Aorta (tissue), 5 donors: ENCODE results near the gene TSPAN15. TPM values are rescaled to one million over a fixed set of nuclear protein-coding genes. Genes with fewer than 3 reads are reported as not detected.
"Not testable (repeated sequence)": the region's sequence is repeated elsewhere in the genome, so short reads cannot be mapped to it uniquely, and the experiment has no call there.

Source experiments
- ATAC-seq: fragments of 200-7000 bp; cut with Tn5 transposase; one replicate; pipeline ENCODE4 v1.9.1; 2022; ENCODE audit warnings: moderate library complexity; ENCODE audit not compliant: low FRiP score
- DNase-seq, 2 donors: peaks; one replicate each; pipeline ENCODE4 v3.0.0-alpha.2; 2020
- H3K27ac ChIP-seq, 2 donors: one replicate each; pipeline ENCODE4 v1.5.1; 2013; ENCODE audit warnings: low read length in 2 of 2, mild to moderate bottlenecking in 2 of 2, moderate library complexity in 2 of 2, control low read depth in 1 of 2, inconsistent platforms in 1 of 2, low read depth in 1 of 2
- H3K27me3 ChIP-seq, 2 donors: one replicate each; pipeline ENCODE4 v1.6.1; 2013; ENCODE audit warnings: control low read depth in 1 of 2, low read length in 1 of 2, mild to moderate bottlenecking in 1 of 2, moderate library complexity in 1 of 2; ENCODE audit not compliant: insufficient read depth in 2 of 2, control insufficient read depth in 1 of 2
- H3K36me3 ChIP-seq, 2 donors: one replicate each; pipeline ENCODE4 v1.6.1; 2013; ENCODE audit warnings: control low read depth in 1 of 2, low read length in 1 of 2, mild to moderate bottlenecking in 1 of 2; ENCODE audit not compliant: insufficient read depth in 2 of 2, control insufficient read depth in 1 of 2
- H3K4me1 ChIP-seq, 2 donors: one replicate each; pipeline ENCODE4 v1.6.1; 2013; ENCODE audit warnings: low read length in 2 of 2, control low read depth in 1 of 2, mild to moderate bottlenecking in 1 of 2, moderate library complexity in 1 of 2; ENCODE audit not compliant: insufficient read depth in 2 of 2, control insufficient read depth in 1 of 2
- H3K4me3 ChIP-seq, 2 donors: one replicate each; pipeline ENCODE4 v1.5.1; 2013; ENCODE audit warnings: low read length in 2 of 2, control low read depth in 1 of 2, mild to moderate bottlenecking in 1 of 2
- H3K9me3 ChIP-seq: one replicate; pipeline ENCODE4 v1.6.1; 2013; ENCODE audit warnings: mild to moderate bottlenecking, low read length; ENCODE audit not compliant: control insufficient read depth
- WGBS, 2 donors: extraction: QIAGEN DNeasy Blood & Tissue Kit; methylation state at CpG; one replicate each; pipeline ENCODE4 v1.1.7; 2013; 5-methylcytosine and 5-hydroxymethylcytosine counted together
- intact Hi-C, 2 donors: fragments of 100-400 bp; cut with DNase I; formaldehyde crosslinking; loops; one replicate each; pipeline versions ENCODE4 v1.14.2 to v1.15.0; 2022
- polyA plus RNA-seq, 2 donors: library from polyadenylated mRNA; stranded (reverse); fragments of 200-250 nt; gene quantifications; one replicate each; pipeline ENCODE4 v1.2.3, GENCODE V29; 2013
- total RNA-seq, 2 donors: library from RNA; stranded (reverse); fragmentation: NEBNext Ultra II Directional; extraction: Animal tissue kit (Norgen Biotek cat#: 25700); gene quantifications; one replicate each; pipeline ENCODE4 v1.2.1, GENCODE V29; 2021
- donor health status: healthy with polysubstance abuse.
- donor health status: Bipolar disorder and iron deficiency.
- donor health status: DM: no; HTN: no; CAD: no.
- donor health status: DM: no; HTN: no; CAD: no.
- donor health status: DM: yes; HTN: yes; CAD: no.

The TSPAN15 gene
- total and polyA plus RNA-seq, 4 donors, result 1.8 to 16.8 (median 11.5) TPM

- H3K4me1 ChIP-seq, result no peaks in the 10 kb centered on the region
- no peaks in the 10 kb centered on the region for H3K27me3 ChIP-seq
- ATAC-seq (no peak), DNase-seq (no peak)
- H3K4me3 ChIP-seq, result no peak overlapping the region
- no peak overlapping the region for H3K27ac ChIP-seq
- 65 to 67% methylated on average over 3 of the region's 3 CpGs for WGBS, 2 donors
- intact Hi-C loops, result no loop called here
- H3K9me3 ChIP-seq, result no peaks in the 10 kb centered on the region
- H3K36me3 ChIP-seq, result no peaks in the 10 kb centered on the region
Observed at GRCh38 chr10:69446650-69447151, 4.6 kb upstream of the TSPAN15 start.

- ATAC-seq (peak; percentile 51), DNase-seq (no peak)
- Histone ChIP-seq H3K4me1 (no peaks in the 10 kb centered on the region), H3K36me3 (no peaks in the 10 kb centered on the region), H3K9me3 (no peaks in the 10 kb centered on the region), H3K4me3 (no peak overlapping the region), H3K27ac (no peak overlapping the region), H3K27me3 (no peaks in the 10 kb centered on the region)
- WGBS, 2 donors, result 32 to 50% methylated on average over 1 of the region's 1 CpG
- intact Hi-C loops, result loop anchor here in 1 of 2 donors (5.0 kb wide), 1 partner anchor 47 kb away; no protein-coding TSS in a partner anchor
Observed at GRCh38 chr10:69449841-69450240, 1.4 kb upstream of the TSPAN15 start.

GRCh38 chr10:69450395-69450794, 870 bp upstream of the TSPAN15 start:
- not testable (repeated sequence) for H3K27ac ChIP-seq, H3K4me3 ChIP-seq, H3K9me3 ChIP-seq, ATAC-seq, DNase-seq, H3K4me1 ChIP-seq, H3K36me3 ChIP-seq, H3K27me3 ChIP-seq
- intact Hi-C loops, result loop anchor here in 1 of 2 donors (5.0 kb wide), 1 partner anchor 47 kb away; no protein-coding TSS in a partner anchor
- 84 to 86% methylated on average over 16 of the region's 16 CpGs for WGBS, 2 donors

- no peaks in the 10 kb centered on the region for H3K4me1 ChIP-seq
- ATAC-seq, result peak; percentile 5
- DNase-seq, result no peak
- no peak overlapping the region for H3K27ac ChIP-seq
- peak overlapping the region; percentile 12 to 47 for H3K4me3 ChIP-seq
- WGBS, 2 donors, result 17 to 19% methylated on average over 34 to 38 of the region's 38 CpGs
- no peaks in the 10 kb centered on the region for H3K36me3 ChIP-seq
- H3K27me3 ChIP-seq, result no peaks in the 10 kb centered on the region
- intact Hi-C loops, result loop anchor here in 1 of 2 donors (5.0 kb wide), 1 partner anchor 45 kb away; no protein-coding TSS in a partner anchor
- H3K9me3 ChIP-seq, result no peaks in the 10 kb centered on the region
Observed at GRCh38 chr10:69451784-69452251, 553 bp downstream of the TSPAN15 start.

GRCh38 chr10:69452676-69453415, 1.6 kb downstream of the TSPAN15 start:
- no peak for ATAC-seq
- Histone ChIP-seq H3K9me3 (no peaks in the 10 kb centered on the region), H3K27ac (no peak overlapping the region), H3K27me3 (no peaks in the 10 kb centered on the region), H3K4me3 (no peak overlapping the region), H3K36me3 (no peaks in the 10 kb centered on the region), H3K4me1 (no peaks in the 10 kb centered on the region)
- no peak for DNase-seq
- 97 to 98% methylated on average over 6 of the region's 6 CpGs for WGBS, 2 donors
- intact Hi-C loops, result loop anchor here in 1 of 2 donors (5.0 kb wide), 1 partner anchor 44 kb away; no protein-coding TSS in a partner anchor

- DNase-seq (no peak), ATAC-seq (no peak)
- Histone ChIP-seq H3K36me3 (no peaks in the 10 kb centered on the region), H3K27me3 (no peaks in the 10 kb centered on the region), H3K4me3 (no peak overlapping the region), H3K9me3 (no peaks in the 10 kb centered on the region), H3K4me1 (no peaks in the 10 kb centered on the region), H3K27ac (no peak overlapping the region)
- intact Hi-C loops, result loop anchor here in 1 of 2 donors (5.0 kb wide), 1 partner anchor 44 kb away; no protein-coding TSS in a partner anchor
Observed at GRCh38 chr10:69453795-69454194, 2.5 kb downstream of the TSPAN15 start.

GRCh38 chr10:69455006-69455763, 3.9 kb downstream of the TSPAN15 start:
- Histone ChIP-seq H3K4me1 (no peaks in the 10 kb centered on the region), H3K4me3 (no peak overlapping the region), H3K27ac (no peak overlapping the region), H3K27me3 (no peaks in the 10 kb centered on the region), H3K9me3 (no peaks in the 10 kb centered on the region), H3K36me3 (no peaks in the 10 kb centered on the region)
- ATAC-seq (no peak), DNase-seq (no peak)
- intact Hi-C loops, result no loop called here
- 95% methylated on average over 10 of the region's 10 CpGs for WGBS, 2 donors

GRCh38 chr10:69456880-69457693, 5.8 kb downstream of the TSPAN15 start:
- Histone ChIP-seq H3K4me3 (no peak overlapping the region), H3K27me3 (no peaks in the 10 kb centered on the region), H3K4me1 (no peaks in the 10 kb centered on the region), H3K9me3 (no peaks in the 10 kb centered on the region), H3K27ac (no peak overlapping the region), H3K36me3 (no peaks in the 10 kb centered on the region)
- no peak for ATAC-seq
- 93 to 94% methylated on average over 8 of the region's 8 CpGs for WGBS, 2 donors
- peak in 1 of 2 donors; percentile 64 for DNase-seq
- intact Hi-C loops, result no loop called here
